HepG2 (cell line): ENCODE data around the gene PMM2. TPM values are rescaled to one million over a fixed set of nuclear protein-coding genes. Genes with fewer than 3 reads are reported as not detected.

ENCODE experiments used
- AHR ChIP-seq: IDR thresholded peaks from 2 replicates; pipeline ENCODE4 v1.6.1; 2018; ENCODE audit warnings: missing genetic modification reagents, missing compliant biosample characterization
- ATF1 ChIP-seq: IDR thresholded peaks from 2 replicates; pipeline ENCODE4 v1.6.1; 2016; ENCODE audit warnings: mild to moderate bottlenecking, control low read depth
- CAMTA2 ChIP-seq: sonication (generic); formaldehyde crosslinking; IDR thresholded peaks from 2 replicates; pipeline ENCODE4 v1.4.0; 2020; ENCODE audit warnings: mild to moderate bottlenecking, missing genetic modification reagents, borderline replicate concordance
- CCAR2 ChIP-seq: fragments of 200-400 bp; formaldehyde crosslinking; optimal IDR thresholded peaks from 2 replicates; pipeline ENCODE3; 2018; ENCODE audit warnings: low read depth, mild to moderate bottlenecking, low read length, moderate library complexity
- CHD4 ChIP-seq: fragments of 200-600 bp; sonication (generic); IDR thresholded peaks from 2 replicates; pipeline ENCODE4 v1.7.0; 2017; ENCODE audit warnings: mild to moderate bottlenecking, low read length, borderline replicate concordance
- FOXA1 ChIP-seq, 2 experiments: fragments of 450-650 bp in 1 of 2; sonication (generic) in 1 of 2; formaldehyde crosslinking in 1 of 2; IDR thresholded peaks; 2 replicates each; pipeline versions ENCODE4 v1.4.0 to v1.6.1; 2016 to 2020; ENCODE audit warnings: missing genetic modification reagents in 1 of 2
- HDAC6 ChIP-seq: fragments of 200-600 bp; sonication (generic); IDR thresholded peaks from 2 replicates; pipeline ENCODE4 v1.7.0; 2017; ENCODE audit warnings: mild to moderate bottlenecking, antibody characterized with exemption, low read length, low read depth
- HMG20B ChIP-seq: conservative IDR thresholded peaks from 2 replicates; pipeline ENCODE4 v1.6.1; 2016; ENCODE audit warnings: missing genetic modification reagents, missing compliant biosample characterization
- MED8 ChIP-seq: sonication (generic); formaldehyde crosslinking; IDR thresholded peaks from 2 replicates; pipeline ENCODE4 v1.8.1; 2023; ENCODE audit warnings: mild to moderate bottlenecking, missing genetic modification reagents; ENCODE audit not compliant: insufficient replicate concordance
- PAF1 ChIP-seq: IDR thresholded peaks from 2 replicates; pipeline ENCODE4 v1.6.1; 2016; ENCODE audit warnings: missing genetic modification reagents, missing compliant biosample characterization
- PHF21A ChIP-seq: sonication (generic); formaldehyde crosslinking; IDR thresholded peaks from 2 replicates; pipeline ENCODE4 v1.5.0; 2020; ENCODE audit warnings: mild to moderate bottlenecking, missing genetic modification reagents
- PRMT3 ChIP-seq: sonication (generic); formaldehyde crosslinking; IDR thresholded peaks from 2 replicates; pipeline ENCODE4 v1.8.1; 2022; ENCODE audit warnings: low read depth, mild to moderate bottlenecking, moderate library complexity, missing genetic modification reagents, borderline replicate concordance
- RXRA ChIP-seq: sonication (generic); formaldehyde crosslinking; IDR thresholded peaks from 2 replicates; pipeline ENCODE4 v1.5.1; 2020; ENCODE audit warnings: missing genetic modification reagents
- TBP ChIP-seq: sonication (generic); formaldehyde crosslinking; IDR thresholded peaks from 2 replicates; pipeline ENCODE4 v1.5.0; 2020; ENCODE audit warnings: missing genetic modification reagents
- TOPORS ChIP-seq: sonication (generic); formaldehyde crosslinking; IDR thresholded peaks from 2 replicates; pipeline ENCODE4 v1.8.0; 2023; ENCODE audit warnings: mild to moderate bottlenecking, missing genetic modification reagents
- ZKSCAN8 ChIP-seq: IDR thresholded peaks from 2 replicates; pipeline ENCODE4 v1.6.1; 2016; ENCODE audit warnings: borderline replicate concordance, missing genetic modification reagents, missing compliant biosample characterization
- ZMAT5 ChIP-seq: sonication (generic); formaldehyde crosslinking; IDR thresholded peaks from 2 replicates; pipeline ENCODE4 v1.5.0; 2020; ENCODE audit warnings: mild to moderate bottlenecking, low read depth, missing genetic modification reagents, borderline replicate concordance
- ZNF180 ChIP-seq: sonication (generic); formaldehyde crosslinking; IDR thresholded peaks from 2 replicates; pipeline ENCODE4 v1.4.0; 2020; ENCODE audit warnings: low read depth, missing genetic modification reagents, borderline replicate concordance
- ZNF282 ChIP-seq: fragments of 450-650 bp; IDR thresholded peaks from 2 replicates; pipeline ENCODE4 v1.6.1; 2018; ENCODE audit not compliant: partially characterized antibody
- ZNF530 ChIP-seq: sonication (generic); formaldehyde crosslinking; IDR thresholded peaks from 2 replicates; pipeline ENCODE4 v1.5.0; 2020; ENCODE audit warnings: low read depth, mild to moderate bottlenecking, missing genetic modification reagents
- ZNF780A ChIP-seq: sonication (generic); formaldehyde crosslinking; IDR thresholded peaks from 2 replicates; pipeline ENCODE4 v1.8.0; 2022; ENCODE audit warnings: mild to moderate bottlenecking, missing genetic modification reagents, moderate library complexity
- polyA plus RNA-seq, 8 experiments: library from polyadenylated mRNA; depleted of rRNA in 3 of 8; stranded (reverse) in 7 of 8; unstranded in 1 of 8; fragments of >200 nt; fragmentation: Illumina TruSeq in 4 of 8; extraction: Trizol in 4 of 8; gene quantifications; 2 replicates each; pipeline versions ENCODE4 v1.2.1 to v1.2.3, GENCODE V29; 2011 to 2016; ENCODE audit warnings: low read depth in 4 of 8, missing spikeins in 1 of 8, mixed read lengths in 1 of 8; ENCODE audit not compliant: insufficient read depth in 1 of 8
- total RNA-seq, 5 experiments: library from RNA; depleted of rRNA; stranded (reverse); fragments of >200 nt; fragmentation: Illumina TruSeq; extraction: Trizol; gene quantifications; 2 replicates each; pipeline ENCODE4 v1.2.3, GENCODE V29; 2016; ENCODE audit warnings: low read depth in 1 of 5
- TF ChIP-seq, protein P1 (sequence below): sonication (generic); formaldehyde crosslinking; IDR thresholded peaks from 2 replicates; pipeline ENCODE4 v1.8.0; 2022; ENCODE audit warnings: mild to moderate bottlenecking, missing genetic modification reagents, borderline replicate concordance
- TF ChIP-seq, protein P2 (sequence below): sonication (generic); formaldehyde crosslinking; IDR thresholded peaks from 2 replicates; pipeline ENCODE4 v1.5.1; 2020; ENCODE audit warnings: missing genetic modification reagents, mild to moderate bottlenecking, borderline replicate concordance
- TF ChIP-seq, protein P3 (sequence below): sonication (generic); formaldehyde crosslinking; IDR thresholded peaks from 2 replicates; pipeline ENCODE4 v1.8.0; 2022; ENCODE audit warnings: mild to moderate bottlenecking, missing genetic modification reagents, moderate library complexity
- TF ChIP-seq, protein P4 (sequence below): sonication (generic); formaldehyde crosslinking; IDR thresholded peaks from 2 replicates; pipeline ENCODE4 v1.9.0; 2021; ENCODE audit warnings: missing genetic modification reagents, mild to moderate bottlenecking, borderline replicate concordance

The PMM2 gene
- total and polyA plus RNA-seq, 2 of the 13 experiments (the other 11 are each of a cell fraction or from before 2014, with no cell fraction given), result 52.2 to 93.7 TPM

DNA sequence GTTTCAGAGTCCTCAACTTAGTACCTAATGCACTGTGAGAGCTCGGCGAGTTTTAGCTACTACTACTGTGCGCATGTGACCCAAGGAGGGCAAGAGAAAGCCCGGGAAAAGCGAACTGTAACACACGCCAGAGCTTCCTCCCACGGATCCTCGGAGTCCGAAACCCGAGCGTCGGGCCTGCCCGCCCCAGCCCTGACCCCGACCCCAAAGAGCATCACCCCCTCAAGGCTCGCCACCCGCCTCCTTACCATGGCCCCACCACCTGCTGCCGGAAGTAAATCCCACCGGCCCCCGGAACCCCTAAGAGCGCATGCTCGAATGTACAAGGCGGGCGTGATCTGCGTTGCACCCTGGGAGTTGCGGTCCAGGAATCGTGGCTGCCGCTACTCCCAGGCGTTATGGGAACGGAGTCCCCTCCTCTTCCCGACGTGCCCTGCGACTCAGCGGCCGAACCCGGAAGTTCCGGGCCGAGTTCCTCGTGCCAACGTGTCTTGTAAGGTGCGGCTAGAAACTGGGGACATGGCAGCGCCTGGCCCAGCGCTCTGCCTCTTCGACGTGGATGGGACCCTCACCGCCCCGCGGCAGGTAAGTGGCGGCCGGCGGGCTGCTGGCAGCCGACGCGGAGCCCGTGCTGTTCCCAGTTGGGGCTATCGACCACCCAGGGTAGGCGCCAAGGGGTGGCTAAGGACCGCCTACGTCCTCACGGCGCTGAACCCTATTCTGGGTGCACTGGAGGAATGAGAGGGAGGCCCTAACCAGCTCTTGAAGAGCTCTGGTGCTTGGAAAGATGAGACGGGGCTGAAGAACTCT is at the start of gene PMM2, which contains the start of gene TMEM186 (continued):
- TF ChIP-seq, protein P1, sequence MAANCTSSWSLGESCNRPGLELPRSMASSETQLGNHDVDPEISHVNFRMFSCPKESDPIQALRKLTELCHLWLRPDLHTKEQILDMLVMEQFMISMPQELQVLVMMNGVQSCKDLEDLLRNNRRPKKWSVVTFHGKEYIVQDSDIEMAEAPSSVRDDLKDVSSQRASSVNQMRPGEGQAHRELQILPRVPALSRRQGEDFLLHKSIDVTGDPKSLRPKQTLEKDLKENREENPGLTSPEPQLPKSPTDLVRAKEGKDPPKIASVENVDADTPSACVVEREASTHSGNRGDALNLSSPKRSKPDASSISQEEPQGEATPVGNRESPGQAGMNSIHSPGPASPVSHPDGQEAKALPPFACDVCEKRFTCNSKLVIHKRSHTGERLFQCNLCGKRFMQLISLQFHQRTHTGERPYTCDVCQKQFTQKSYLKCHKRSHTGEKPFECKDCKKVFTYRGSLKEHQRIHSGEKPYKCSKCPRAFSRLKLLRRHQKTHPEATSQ, result peak; percentile 97
- TF ChIP-seq PRMT3 (CRISPR knock-in tag), result no peak
- TF ChIP-seq MED8 (CRISPR knock-in tag), result peak; percentile 96
- peak; percentile 80 for TF ChIP-seq ATF1 (CRISPR knock-in tag)
- no peak for TF ChIP-seq ZNF282
- TF ChIP-seq, protein P2, sequence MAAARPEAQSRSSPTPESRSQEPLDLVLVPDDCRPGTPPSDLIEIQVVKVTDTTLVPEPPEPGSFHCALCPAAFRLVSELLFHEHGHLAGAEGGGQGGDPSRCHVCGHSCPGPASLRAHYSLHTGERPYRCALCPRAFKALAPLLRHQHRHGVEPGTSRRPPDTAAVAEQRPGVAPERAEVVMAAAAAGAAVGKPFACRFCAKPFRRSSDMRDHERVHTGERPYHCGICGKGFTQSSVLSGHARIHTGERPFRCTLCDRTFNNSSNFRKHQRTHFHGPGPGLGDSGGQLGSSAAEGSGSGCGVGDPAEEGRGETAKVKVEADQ, result peak; percentile 94
- peak; percentile 99 for TF ChIP-seq CAMTA2 (CRISPR knock-in tag)
- no peak for TF ChIP-seq HDAC6
- TF ChIP-seq HMG20B, result 0 out of 2 replicates have a peak, but pooled peaks have one; percentile 7
- TF ChIP-seq, protein P3, sequence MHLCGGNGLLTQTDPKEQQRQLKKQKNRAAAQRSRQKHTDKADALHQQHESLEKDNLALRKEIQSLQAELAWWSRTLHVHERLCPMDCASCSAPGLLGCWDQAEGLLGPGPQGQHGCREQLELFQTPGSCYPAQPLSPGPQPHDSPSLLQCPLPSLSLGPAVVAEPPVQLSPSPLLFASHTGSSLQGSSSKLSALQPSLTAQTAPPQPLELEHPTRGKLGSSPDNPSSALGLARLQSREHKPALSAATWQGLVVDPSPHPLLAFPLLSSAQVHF (CRISPR knock-in tag), result 0 out of 2 replicates have a peak, but pooled peaks have one; percentile 44
- no peak; the same call in 1 of the 2 replicates for TF ChIP-seq ZNF780A (CRISPR knock-in tag)
- TF ChIP-seq ZMAT5 (CRISPR knock-in tag), result no peak
- TF ChIP-seq ZNF180 (CRISPR knock-in tag), result peak; percentile 29; the same call in 1 of the 2 replicates
- TF ChIP-seq RXRA (CRISPR knock-in tag), result peak; percentile 87
- TF ChIP-seq FOXA1 (IDR thresholded peaks at IDR 0.05), result no peak
- no peak for TF ChIP-seq FOXA1 (CRISPR knock-in tag; IDR thresholded peaks at IDR 0.05)
- peak; percentile 93; the same call in 1 of the 2 replicates for TF ChIP-seq ZKSCAN8 (CRISPR knock-in tag)
- TF ChIP-seq ZNF530, result no peak; the same call in 1 of the 2 replicates
- TF ChIP-seq, protein P4, sequence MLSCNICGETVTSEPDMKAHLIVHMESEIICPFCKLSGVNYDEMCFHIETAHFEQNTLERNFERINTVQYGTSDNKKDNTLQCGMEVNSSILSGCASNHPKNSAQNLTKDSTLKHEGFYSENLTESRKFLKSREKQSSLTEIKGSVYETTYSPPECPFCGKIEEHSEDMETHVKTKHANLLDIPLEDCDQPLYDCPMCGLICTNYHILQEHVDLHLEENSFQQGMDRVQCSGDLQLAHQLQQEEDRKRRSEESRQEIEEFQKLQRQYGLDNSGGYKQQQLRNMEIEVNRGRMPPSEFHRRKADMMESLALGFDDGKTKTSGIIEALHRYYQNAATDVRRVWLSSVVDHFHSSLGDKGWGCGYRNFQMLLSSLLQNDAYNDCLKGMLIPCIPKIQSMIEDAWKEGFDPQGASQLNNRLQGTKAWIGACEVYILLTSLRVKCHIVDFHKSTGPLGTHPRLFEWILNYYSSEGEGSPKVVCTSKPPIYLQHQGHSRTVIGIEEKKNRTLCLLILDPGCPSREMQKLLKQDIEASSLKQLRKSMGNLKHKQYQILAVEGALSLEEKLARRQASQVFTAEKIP (CRISPR knock-in tag), result no peak
- peak; percentile 71; the same call in 1 of the 2 replicates for TF ChIP-seq PHF21A (CRISPR knock-in tag)
- TF ChIP-seq TBP (CRISPR knock-in tag), result peak; percentile 84; the same call in 1 of the 2 replicates
- no peak for TF ChIP-seq PAF1 (CRISPR knock-in tag)
- no peak; the same call in 1 of the 2 replicates for TF ChIP-seq CHD4
- peak; percentile 99 for TF ChIP-seq TOPORS (CRISPR knock-in tag)
- TF ChIP-seq CCAR2, result no peak
- peak; percentile 97 for TF ChIP-seq AHR
